HG02870 (cell line): ENCODE measurements around the gene GABRA4.

ENCODE experiments used
- ATAC-seq: cut with Tn5 transposase; IDR thresholded peaks from one replicate; pipeline ENCODE4 v1.9.1; 2021; ENCODE audit warnings: mild to moderate bottlenecking, moderate library complexity; ENCODE audit not compliant: unreplicated experiment

Gene GABRA4

GRCh38 chr4:46993075-46994006, at the start of gene GABRA4:
Gene GABRA4 (minus strand): TSS chr4:46993581. CDS start chr4:46993424, 157 bp downstream.
- peak; percentile 49 for ATAC-seq

- no peak for ATAC-seq
These were observed 47.4 kb upstream of the GABRA4 start for GRCh38 chr4:47040828-47041227.

GRCh38 chr4:47038263-47038662, 44.9 kb upstream of the GABRA4 start:
- ATAC-seq: no peak

DNA sequence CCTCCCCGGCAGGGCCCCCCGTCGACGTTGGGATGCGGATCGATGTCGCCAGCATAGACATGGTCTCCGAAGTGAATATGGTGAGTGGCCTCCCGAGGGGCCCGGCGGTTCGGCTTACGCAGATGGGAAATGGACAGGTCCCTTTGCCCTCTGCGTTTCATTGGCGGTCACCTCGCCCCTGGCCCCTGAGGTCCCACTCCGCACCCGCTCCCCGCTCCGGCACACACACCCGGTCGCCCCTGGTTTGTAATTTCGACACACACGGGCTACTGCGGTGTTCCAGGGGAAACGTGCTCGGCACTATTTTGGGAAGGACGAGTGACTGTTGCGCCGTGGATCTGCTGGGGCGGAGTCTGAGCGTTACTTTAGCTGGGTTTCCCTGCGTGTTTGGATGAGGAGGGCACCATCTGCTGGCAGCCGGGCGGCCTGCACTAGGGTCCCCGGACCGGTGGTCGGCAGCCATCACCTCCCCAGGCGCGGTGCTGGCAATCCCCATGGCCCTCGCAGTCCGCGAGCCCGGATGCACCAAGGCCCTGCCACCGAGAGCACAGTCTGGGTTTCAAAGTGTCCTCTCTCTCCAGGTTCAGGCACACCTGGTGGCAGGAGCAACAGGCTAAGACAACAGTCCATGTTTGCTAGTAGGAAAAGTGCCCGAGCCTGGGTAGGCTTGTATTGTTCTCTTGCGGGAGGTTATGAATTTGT, 39.2 kb upstream of the GABRA4 start:
- ATAC-seq: peak; percentile 90

GRCh38 chr4:47031751-47032404, 38.5 kb upstream of the GABRA4 start:
- peak; percentile 35 for ATAC-seq

DNA sequence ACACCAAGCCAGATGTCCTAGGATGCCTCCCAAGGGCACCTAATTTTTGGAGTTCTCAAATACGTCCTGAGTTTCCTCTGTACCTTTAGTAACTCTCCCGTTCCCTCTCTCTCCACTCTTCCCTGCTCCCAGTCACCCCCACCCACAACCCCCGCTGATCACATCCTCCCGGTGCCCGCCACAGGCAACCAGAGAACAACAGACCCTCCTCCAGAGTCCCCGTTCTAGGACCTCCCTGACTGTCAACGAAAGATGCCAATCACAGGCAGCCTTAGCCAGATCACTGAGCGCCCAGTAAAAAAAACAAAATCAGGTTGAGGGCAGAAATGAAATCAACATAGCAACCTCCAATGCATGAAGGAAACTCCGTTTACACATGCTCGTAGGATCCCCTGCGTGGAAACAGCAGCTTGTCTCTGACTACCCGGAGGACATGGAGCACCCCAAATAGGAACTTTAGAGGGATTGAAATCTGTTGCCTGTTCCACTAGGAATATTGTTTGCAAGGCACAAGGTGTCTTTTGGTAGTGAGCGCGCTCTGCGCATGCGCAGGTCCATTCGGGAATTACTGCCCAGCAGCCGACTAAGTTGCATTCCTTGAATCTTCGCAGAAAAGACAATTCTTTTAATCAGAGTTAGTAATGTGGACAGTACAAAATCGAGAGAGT, 37.8 kb upstream of the GABRA4 start, which contains the start of gene GABRB1:
Gene GABRB1, plus strand, starts transcription at position 557 of the 668 bp plus-strand sequence.
- no peak for ATAC-seq

DNA sequence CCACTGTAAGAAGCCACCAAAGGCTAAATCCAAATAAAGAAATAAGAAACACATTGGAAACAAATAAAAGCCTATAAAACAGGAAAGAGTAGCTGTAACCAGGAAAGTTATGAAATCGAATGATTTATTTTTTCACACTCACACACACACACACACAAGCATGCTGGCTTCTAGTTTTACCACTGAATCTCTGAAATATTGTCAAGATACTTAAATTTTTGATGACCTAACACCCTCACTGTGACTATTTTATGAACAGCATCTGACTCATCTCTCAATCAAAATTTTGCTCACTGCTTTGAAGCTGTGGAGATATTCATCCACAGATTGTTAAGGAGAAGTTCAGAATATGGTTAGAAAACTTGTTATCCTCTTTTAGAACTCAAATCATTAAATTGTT, 24.1 kb upstream of the GABRA4 start:
- no peak for ATAC-seq

DNA sequence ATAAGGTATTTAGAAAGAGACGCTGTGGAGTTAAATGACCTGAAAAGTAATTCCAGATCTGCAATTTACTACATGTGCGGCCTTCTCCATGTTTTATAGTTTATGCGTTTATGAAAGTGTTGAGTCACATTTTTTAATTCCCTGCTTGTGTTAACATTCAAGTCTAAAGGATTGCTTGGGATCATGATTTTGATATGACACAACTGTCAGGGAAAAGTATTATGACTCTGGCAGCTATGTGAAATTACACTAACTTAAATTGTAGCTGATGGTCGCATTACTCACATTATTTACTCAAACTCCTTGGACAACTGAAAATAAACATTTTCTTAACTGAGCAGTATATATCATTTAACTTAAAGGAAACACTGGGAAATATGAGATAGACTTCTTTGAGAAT, 23.7 kb upstream of the GABRA4 start:
- no peak for ATAC-seq

DNA sequence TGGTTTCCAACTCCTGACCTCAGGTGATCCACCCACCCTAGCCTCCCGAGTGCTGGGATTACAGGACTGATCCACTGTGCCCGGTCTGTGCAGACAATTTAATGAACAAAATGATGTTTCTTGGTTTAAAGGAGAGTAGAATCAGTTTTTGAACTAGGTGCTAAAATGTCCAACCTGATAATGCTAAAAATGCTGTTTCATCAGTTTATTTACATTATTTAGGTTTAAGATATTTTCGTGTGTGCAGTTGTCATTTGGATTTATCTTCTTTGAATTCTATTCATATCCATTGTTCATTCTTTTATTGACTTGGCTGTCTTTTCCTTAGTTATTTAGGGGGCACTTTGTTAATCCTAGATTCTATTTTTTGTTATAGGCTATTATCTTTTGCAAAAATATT, 20.0 kb upstream of the GABRA4 start:
- ATAC-seq: no peak

DNA sequence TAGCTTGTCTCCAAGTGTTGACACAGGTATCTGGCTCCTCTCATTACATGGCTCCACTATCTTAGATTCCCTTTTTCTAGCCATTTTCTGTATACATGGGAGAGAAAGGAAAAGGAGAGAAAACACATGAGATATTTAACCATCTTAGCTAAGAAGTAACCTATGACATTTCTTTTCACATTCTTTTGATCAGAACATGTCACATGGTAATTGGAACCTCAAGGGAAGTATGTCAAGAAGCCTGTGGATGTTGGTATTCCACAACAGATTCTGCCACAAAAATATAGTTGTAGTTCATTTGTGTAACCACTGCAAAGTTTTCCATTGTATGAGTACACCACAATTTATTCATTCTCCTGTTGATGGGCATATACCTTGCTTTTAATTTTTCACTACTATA, 19.3 kb upstream of the GABRA4 start:
- ATAC-seq: no peak

- peak; percentile 93 for ATAC-seq
These were observed 17.6 kb upstream of the GABRA4 start for GRCh38 chr4:47010912-47011446.

DNA sequence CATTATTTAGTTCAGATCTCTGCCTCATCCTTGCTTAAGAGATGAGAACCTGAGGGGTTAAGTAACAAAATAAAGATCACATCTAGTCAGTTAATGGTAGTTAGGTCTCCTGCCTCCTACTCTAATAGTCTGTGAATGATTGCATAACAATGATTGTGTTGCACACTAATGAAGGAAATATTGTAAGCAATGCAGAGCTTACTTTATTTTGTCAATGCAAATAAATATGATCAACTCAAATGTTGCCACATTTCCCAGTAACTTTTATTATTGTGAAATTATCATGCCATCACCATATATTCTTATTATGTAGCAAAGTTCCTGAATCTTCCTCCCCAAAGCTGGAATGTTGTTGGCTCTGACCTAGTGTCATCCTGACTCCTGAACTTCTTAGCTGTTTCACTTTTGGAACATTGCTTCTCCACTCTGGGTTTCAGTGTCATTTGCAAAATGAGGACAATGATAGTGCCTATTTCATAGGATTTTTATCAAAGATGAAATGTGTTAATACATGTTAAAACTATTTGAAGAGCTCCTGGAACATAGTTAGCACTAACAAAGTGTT, 17.0 kb upstream of the GABRA4 start:
- peak; percentile 7 for ATAC-seq

DNA sequence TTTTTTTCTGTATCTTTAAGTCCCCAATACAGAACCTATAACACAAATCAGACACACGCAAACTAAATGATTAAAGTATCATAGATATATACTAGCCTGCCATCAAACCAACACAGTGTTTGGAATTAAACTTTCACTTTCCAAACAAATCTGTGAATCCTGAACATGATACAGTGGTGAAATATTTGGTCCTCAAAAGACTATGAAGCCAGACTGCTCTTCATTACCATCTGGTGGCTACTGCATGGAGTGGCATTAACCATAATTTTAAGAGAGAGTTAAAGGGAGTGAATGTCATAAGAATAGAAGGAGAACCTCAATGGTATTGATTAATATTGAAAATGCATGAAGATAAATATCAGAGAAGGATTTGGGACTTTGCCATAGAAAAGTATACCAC, 9.2 kb upstream of the GABRA4 start:
- ATAC-seq: no peak

GRCh38 chr4:47000406-47000805, 7.0 kb upstream of the GABRA4 start:
- ATAC-seq: no peak

GRCh38 chr4:46999566-46999965, 6.2 kb upstream of the GABRA4 start:
- ATAC-seq: no peak

- ATAC-seq: peak; percentile 33
These were observed 625 bp upstream of the GABRA4 start for GRCh38 chr4:46994007-46994405.

DNA sequence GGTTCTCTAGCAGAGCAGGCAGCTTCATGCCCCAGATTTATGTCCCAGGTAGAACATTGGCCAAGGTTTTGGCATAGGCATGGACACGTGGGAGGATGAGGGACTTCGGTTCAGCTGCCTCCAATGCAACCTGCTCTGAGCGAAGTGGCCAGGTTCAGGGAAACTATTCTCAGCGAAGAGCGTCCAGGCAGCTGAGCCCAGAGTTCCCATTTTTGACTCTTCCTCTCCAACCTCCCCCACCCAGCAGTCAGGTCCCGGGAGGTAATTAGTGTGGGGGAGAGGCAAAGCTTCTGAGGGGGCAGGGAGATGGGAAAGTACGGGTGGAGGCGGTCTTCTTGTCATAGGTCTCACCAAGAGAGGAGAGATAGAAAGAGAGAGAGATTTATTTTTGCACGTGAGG, 1.0 kb downstream of the GABRA4 start:
- ATAC-seq: no peak

- ATAC-seq: no peak
These were observed 6.3 kb downstream of the GABRA4 start for GRCh38 chr4:46986922-46987638.

- ATAC-seq: no peak
These were observed 8.6 kb downstream of the GABRA4 start for GRCh38 chr4:46984781-46985180.

GRCh38 chr4:46980851-46981250, 12.5 kb downstream of the GABRA4 start:
- ATAC-seq: no peak
